GM13977 (cell line): ENCODE data around the gene PCAT6.
"Not testable (repeated sequence)": the region's sequence is repeated elsewhere in the genome, so short reads cannot be mapped to it uniquely, and the experiment has no call there.

Source experiments
- DNase-seq: peaks from one replicate; pipeline ENCODE4 v3.0.0; 2012; ENCODE audit warnings: low spot score
- CTCF ChIP-seq: IDR thresholded peaks from 2 replicates; pipeline ENCODE4 v1.5.1; 2012; ENCODE audit warnings: mild to moderate bottlenecking, control low read depth; ENCODE audit not compliant: insufficient read depth; ENCODE audit errors: extremely low read depth, missing control alignments
- in situ Hi-C: fragments of 300-500 bp; cut with MboI; formaldehyde crosslinking; loops from one replicate; pipeline ENCODE4 v1.12.0; 2022; ENCODE audit warnings: low sequenced_read_pairs, low pct_unique_long_range_greater_than_20kb, mixed read lengths, inconsistent platforms; ENCODE audit not compliant: unreplicated experiment

Gene PCAT6

DNA sequence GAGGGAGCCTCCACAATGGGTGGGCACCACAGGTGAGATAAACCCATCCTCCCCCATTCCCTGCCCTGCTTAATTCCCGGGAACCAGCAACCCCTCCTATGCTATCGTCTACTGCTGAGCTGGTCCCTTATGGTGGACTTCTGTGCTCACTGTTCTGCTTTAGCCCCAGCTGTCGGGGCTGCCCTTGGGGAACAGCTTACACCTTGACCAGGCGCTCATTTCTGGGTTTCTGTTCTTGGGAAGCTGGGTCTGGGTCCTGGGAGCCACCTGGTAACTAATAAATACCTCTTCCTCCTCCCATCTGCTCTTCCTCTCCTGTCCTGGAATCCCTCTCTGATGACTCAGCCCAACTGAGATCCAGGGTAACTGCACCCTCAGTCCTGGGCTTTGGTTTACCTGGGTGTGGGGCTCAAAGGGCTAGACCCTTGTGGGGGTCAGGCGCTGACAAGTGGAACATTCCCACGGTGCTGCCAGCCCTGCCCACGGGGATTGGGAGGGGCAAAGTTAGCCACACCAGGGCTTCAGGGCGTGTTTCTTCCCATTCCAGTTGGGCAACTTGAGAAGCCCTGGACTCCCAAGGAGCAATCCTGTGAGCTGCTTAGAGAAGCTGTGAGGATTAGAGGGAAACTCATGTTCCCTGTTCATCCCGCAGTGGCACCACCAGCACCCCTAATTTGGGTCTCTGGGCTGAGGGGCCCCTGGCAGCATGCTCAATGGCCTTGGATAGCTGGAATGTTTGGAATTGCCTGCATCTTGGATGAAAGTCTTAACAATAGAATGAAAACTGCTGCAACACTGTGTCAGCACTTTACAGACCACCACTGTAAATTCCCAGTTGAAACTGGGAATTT lies 1.6 kb downstream of the PCAT6 start:
- in situ Hi-C loops = no loop called here
- no peak for DNase-seq
- TF ChIP-seq CTCF = no peak

- no peak for TF ChIP-seq CTCF
- in situ Hi-C loops = no loop called here
- DNase-seq = no peak
Observed at GRCh38 chr1:202815120-202815519, 4.4 kb downstream of the PCAT6 start.

DNA sequence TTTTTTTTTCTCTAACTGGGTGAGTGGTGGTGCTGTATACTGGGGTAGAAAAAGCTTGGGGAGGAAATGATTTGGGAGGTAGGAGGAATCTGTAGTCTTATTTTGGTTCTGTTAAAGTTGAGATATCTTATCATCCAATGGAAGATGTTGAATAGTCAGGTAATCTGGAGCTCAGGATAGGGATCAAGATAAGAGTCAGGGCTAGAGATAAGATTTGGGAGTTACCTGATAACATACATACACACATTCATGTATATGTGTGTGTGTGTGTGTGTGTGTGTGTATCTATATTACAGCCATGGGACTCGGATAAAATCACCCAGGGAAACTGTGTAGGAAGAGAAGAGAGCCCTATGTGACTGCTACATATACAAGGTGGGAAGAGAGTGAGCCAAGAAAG lies 8.1 kb downstream of the PCAT6 start:
- in situ Hi-C loops = no loop called here
- TF ChIP-seq CTCF = no peak

DNA sequence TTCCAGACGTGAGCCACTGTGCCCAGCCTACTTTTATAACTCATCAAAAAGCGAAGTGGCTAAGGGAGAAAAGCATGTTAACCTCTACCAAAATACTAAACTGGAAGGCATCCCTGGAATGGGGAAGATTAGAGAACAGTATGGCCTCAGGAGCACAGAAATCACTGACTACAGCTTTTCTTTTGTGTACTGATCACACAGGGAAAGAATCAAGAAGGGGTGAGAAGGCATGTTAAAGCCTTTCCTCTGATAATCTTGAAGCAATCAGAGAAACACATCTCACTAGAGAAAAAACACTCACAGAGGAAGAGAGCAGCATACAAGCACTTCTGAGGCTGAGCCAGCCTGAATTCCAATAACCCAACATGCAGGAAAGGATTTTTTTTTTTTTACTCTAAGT lies 10.7 kb downstream of the PCAT6 start:
- in situ Hi-C loops = no loop called here
- no peak for TF ChIP-seq CTCF
- DNase-seq = no peak

More for the DNA sequence above, 8.1 kb downstream of the PCAT6 start:
- no peak for DNase-seq

GRCh38 chr1:202825748-202826147 lies 15.0 kb downstream of the PCAT6 start:
- in situ Hi-C loops = no loop called here
- no peak for DNase-seq
- no peak for TF ChIP-seq CTCF

DNA sequence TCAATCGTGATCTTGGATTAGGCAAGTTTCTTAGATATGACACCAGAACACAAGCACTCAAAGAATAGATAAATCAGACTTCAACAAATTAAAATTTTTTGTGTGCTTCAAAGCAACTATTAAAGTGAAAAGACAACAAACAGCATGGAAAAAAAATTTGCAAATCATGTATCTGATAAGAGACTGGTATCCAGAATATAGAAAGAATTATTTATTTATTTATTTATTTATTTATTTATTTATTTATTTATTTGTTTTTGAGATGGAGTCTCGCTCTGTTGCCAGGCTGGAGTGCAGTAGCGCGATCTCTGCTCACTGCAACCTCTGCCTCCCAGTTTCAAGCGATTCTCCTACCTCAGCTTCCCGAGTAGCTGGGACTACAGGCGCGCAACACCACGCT lies 18.5 kb downstream of the PCAT6 start:
- in situ Hi-C loops, DNase-seq: not testable (repeated sequence)

DNA sequence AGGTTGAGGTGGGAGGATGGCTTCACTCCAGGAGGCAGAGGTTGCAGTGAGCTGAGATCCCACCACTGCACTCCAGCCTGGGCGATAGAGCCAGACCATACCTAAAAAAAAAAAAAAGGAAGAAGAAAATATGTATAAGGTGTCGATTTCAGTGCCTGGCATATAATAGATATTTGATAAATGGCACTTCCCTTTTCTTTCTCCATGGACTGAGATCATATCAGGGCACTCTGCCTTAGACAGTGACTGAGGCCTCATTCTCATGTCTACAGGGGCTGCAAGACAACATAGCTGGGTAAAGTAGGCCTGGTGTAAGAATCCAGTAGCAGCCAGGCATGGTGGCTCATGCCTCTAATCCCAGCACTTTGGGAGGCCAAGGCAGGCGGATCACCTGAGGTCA lies 21.2 kb downstream of the PCAT6 start:
- in situ Hi-C loops = no loop called here
- no peak for DNase-seq
- TF ChIP-seq CTCF = no peak
